Activated effector memory CD4-positive, alpha-beta T cell treated with anti-CD3 and anti-CD28 coated beads, Interleukin-2, amount 50 U/mL, for 16 hours (primary cell): Measurements from ENCODE around the gene FCHSD2.

Experiments
- DNase-seq: peaks from one replicate; pipeline ENCODE4 v3.0.0-alpha.2; 2020

Gene FCHSD2

GRCh38 chr11:73171436-73172161 is 29.5 kb upstream of the FCHSD2 start:
- DNase-seq = no peak

GRCh38 chr11:73170140-73170539 is 28.0 kb upstream of the FCHSD2 start:
- no peak for DNase-seq

- DNase-seq = no peak
These were observed 26.9 kb upstream of the FCHSD2 start for GRCh38 chr11:73168925-73169579.

GRCh38 chr11:73167363-73167954 is 25.3 kb upstream of the FCHSD2 start:
- DNase-seq = no peak

- DNase-seq = no peak
These were observed 22.9 kb upstream of the FCHSD2 start for GRCh38 chr11:73164803-73165540.

GRCh38 chr11:73163638-73164174 is 21.6 kb upstream of the FCHSD2 start:
- DNase-seq = peak; percentile 13

GRCh38 chr11:73162196-73162740 is 20.1 kb upstream of the FCHSD2 start:
- peak; percentile 3 for DNase-seq

GRCh38 chr11:73160005-73160760 is 18.1 kb upstream of the FCHSD2 start:
- DNase-seq = peak; percentile 36

GRCh38 chr11:73159297-73159696 is 17.2 kb upstream of the FCHSD2 start:
- DNase-seq = peak; percentile 25

- peak; percentile 28 for DNase-seq
These were observed 16.4 kb upstream of the FCHSD2 start for GRCh38 chr11:73158356-73159051.

- peak; percentile 55 for DNase-seq
These were observed 15.2 kb upstream of the FCHSD2 start for GRCh38 chr11:73157101-73158010.

- DNase-seq = peak; percentile 8
These were observed 14.6 kb upstream of the FCHSD2 start for GRCh38 chr11:73156686-73157085.

- peak; percentile 24 for DNase-seq
These were observed 14.0 kb upstream of the FCHSD2 start for GRCh38 chr11:73156114-73156513.

- peak; percentile 28 for DNase-seq
These were observed 13.0 kb upstream of the FCHSD2 start for GRCh38 chr11:73155102-73155501.

- DNase-seq = peak; percentile 59
These were observed 12.1 kb upstream of the FCHSD2 start for GRCh38 chr11:73154178-73154577.

- peak; percentile 74 for DNase-seq
These were observed 10.9 kb upstream of the FCHSD2 start for GRCh38 chr11:73152861-73153483.

- DNase-seq = peak; percentile 57
These were observed 10.2 kb upstream of the FCHSD2 start for GRCh38 chr11:73152086-73152853.

GRCh38 chr11:73151416-73151815 is 9.3 kb upstream of the FCHSD2 start:
- no peak for DNase-seq

- no peak for DNase-seq
These were observed 7.0 kb upstream of the FCHSD2 start for GRCh38 chr11:73149105-73149504.
